GM20431 (cell line): ENCODE data around the gene SIRT1.
"Not testable (repeated sequence)": the region's sequence is repeated elsewhere in the genome, so short reads cannot be mapped to it uniquely, and the experiment has no call there.

Experiments used
- in situ Hi-C: fragments of 300-500 bp; cut with MseI, MboI; formaldehyde crosslinking; loops from one replicate; pipeline ENCODE4 v1.15.0; 2020; ENCODE audit warnings: low sequenced_read_pairs; ENCODE audit not compliant: unreplicated experiment

The SIRT1 gene

DNA sequence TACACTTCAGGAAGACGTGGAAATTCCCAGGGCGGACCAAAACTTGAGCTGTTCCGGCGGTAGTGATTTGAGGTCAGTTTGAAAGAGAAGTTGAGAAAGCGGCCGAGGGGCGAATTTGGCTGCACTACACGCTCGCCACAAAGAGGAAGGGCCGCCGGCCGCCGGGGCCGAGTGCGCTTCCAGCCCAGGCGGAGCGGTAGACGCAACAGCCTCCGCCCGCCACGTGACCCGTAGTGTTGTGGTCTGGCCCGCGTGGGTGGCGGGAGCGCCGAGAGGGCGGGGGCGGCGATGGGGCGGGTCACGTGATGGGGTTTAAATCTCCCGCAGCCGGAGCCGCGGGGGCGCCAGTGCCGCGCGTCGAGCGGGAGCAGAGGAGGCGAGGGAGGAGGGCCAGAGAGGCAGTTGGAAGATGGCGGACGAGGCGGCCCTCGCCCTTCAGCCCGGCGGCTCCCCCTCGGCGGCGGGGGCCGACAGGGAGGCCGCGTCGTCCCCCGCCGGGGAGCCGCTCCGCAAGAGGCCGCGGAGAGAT, at the start of gene SIRT1:
TSS of gene SIRT1 (plus strand) at position 344 of the 529 bp plus-strand sequence. CDS start at position 410, 66 bp downstream.
- in situ Hi-C loops = no loop called here

GRCh38 chr10:67835541-67836394, 48.7 kb upstream of the SIRT1 start:
- in situ Hi-C loops = not testable (repeated sequence)

- in situ Hi-C loops = no loop called here
Observed at GRCh38 chr10:67836488-67836887, 48.0 kb upstream of the SIRT1 start.

GRCh38 chr10:67836972-67837371, 47.5 kb upstream of the SIRT1 start:
- in situ Hi-C loops = no loop called here

GRCh38 chr10:67837541-67838314, 46.7 kb upstream of the SIRT1 start, which contains the start of gene DNAJC12:
Gene DNAJC12, minus strand, starts transcription at chr10:67838188. Its CDS starts 177 bp downstream, at chr10:67838011.
- in situ Hi-C loops = no loop called here

DNA sequence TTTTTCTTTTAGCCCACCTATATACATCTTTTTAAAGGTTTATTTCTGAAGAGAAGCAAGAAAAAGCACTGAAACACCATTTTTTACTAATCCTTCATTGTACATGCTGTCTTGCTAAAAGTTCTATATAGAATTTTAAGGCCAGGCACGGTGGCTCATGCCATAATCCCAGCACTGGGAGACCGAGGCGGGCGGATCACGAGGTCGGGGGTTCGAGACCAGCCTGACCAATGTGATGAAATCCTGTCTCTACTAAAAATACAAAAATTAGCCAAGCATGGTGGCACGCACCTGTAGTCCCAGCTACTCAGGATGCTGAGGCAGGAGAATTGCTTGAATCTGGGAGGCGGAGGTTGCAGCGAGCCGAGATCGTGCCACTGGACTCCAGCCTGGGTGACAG, 44.9 kb upstream of the SIRT1 start:
- in situ Hi-C loops = not testable (repeated sequence)

DNA sequence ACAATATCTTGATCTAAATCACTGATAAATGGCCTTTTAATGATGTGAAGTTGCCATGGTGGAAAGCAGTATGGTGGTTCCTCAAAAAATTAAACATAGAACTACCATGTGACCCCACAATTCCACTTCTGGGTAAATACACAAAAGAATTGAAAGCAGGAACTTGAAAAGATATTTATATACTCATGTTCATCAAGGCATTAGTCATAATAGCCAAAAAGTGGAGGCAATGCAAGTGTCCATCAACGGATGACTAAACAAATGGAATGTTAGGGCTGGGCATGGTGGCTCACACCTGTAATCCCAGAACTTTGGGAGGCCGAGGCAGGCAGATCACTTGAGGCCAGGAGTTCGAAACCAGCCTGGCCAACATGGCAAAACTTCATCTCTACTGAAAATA, 44.5 kb upstream of the SIRT1 start:
- in situ Hi-C loops = no loop called here

- in situ Hi-C loops = no loop called here
Observed at GRCh38 chr10:67841737-67842136, 42.7 kb upstream of the SIRT1 start.

GRCh38 chr10:67843284-67843683, 41.2 kb upstream of the SIRT1 start:
- in situ Hi-C loops = no loop called here

DNA sequence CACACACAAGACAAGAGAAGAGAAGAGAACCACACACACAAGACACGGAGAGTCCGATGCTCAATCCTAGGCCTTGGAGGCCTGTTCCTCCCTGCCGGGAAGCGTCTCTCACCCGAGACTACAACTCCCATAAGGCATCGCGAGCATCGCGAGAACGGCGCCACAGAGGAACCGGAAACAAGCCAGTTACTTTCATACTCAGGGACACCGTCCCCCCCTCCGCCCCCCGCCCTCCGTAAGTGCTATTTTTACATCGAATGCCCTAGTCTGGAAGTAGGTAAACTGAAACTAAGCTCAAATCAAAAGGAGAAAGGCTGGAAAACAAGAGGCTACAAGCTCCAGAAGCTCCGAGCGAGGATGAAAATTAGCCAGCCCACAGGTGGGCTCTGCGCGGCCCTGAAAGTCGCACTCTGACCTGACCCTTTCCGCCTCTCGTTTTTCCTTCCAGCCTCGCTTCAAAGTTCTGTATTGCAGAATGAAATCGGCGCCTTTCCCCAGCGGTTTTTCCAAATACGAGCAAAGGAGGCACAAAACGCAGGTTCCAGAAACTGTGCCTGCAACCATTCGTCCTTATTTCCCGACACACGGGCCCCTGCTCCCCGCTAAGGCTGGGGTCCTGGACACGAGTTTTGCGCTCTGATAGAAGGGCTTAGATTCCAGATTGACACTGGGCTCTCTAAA, 35.0 kb upstream of the SIRT1 start:
- in situ Hi-C loops = loop anchor here (25.0 kb wide), 2 partner anchors 313 to 463 kb away; no protein-coding TSS in a partner anchor

DNA sequence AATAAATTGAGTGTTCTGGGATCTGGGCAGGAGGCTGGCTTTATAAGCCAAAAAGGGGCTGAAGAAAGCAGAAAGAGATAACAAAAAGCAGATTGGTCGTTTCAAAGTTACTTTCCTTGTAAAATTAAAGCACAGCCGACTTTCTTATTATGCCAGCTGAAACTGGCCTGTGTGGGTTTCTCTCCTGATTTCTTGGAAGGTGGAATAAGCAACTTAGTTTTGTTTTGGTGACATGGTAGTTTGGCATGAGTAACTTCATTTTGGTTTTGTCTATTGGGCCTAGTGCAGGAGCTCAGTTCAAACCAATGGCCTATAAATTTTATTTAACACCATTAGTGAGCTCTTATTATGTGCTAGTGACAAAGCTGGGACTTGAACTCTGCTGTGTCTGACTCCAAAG, 33.3 kb upstream of the SIRT1 start:
- in situ Hi-C loops = loop anchor here (25.0 kb wide), 2 partner anchors 311 to 461 kb away; no protein-coding TSS in a partner anchor

DNA sequence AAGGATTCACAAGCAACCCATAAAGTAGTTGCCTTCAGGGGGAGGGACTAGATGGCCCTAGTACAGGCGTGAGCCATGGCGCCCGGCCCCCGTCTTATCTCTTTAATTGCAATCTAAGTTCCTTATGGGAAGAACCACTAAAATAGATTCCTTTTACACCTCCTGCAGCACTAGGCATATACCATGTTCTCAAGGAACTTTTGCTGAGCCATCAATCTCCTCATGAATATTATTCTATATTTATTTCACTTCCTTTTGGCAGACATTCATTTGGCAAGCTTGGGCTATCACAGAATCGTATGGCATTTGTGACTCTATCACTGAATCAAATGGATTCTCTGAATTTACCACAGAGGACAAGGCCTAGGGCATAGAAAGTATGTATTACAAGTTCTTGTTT, 31.7 kb upstream of the SIRT1 start:
- in situ Hi-C loops = loop anchor here (25.0 kb wide), 2 partner anchors 310 to 460 kb away; no protein-coding TSS in a partner anchor

GRCh38 chr10:67853512-67853911, 30.9 kb upstream of the SIRT1 start:
- in situ Hi-C loops = loop anchor here (25.0 kb wide), 2 partner anchors 309 to 459 kb away; no protein-coding TSS in a partner anchor

DNA sequence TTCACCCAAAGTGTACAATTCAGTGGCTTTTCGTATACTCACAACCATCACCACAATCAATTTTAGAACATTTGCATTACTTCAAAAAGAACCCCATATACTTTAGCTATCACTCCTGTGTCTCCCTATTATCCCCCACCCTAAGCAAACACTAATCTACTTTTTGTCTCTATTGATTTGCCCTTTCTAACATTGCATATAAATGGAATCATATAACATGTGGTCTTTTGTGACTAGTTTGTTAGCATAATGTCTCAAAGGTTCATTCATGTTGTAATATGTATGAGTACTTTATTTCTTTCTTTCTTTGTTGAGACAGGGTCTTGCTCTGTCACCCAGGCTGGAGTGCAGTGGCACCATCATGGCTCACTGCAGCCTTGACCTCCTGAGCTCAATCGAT, 25.5 kb upstream of the SIRT1 start:
- in situ Hi-C loops = loop anchor here (25.0 kb wide), 2 partner anchors 303 to 453 kb away; no protein-coding TSS in a partner anchor

DNA sequence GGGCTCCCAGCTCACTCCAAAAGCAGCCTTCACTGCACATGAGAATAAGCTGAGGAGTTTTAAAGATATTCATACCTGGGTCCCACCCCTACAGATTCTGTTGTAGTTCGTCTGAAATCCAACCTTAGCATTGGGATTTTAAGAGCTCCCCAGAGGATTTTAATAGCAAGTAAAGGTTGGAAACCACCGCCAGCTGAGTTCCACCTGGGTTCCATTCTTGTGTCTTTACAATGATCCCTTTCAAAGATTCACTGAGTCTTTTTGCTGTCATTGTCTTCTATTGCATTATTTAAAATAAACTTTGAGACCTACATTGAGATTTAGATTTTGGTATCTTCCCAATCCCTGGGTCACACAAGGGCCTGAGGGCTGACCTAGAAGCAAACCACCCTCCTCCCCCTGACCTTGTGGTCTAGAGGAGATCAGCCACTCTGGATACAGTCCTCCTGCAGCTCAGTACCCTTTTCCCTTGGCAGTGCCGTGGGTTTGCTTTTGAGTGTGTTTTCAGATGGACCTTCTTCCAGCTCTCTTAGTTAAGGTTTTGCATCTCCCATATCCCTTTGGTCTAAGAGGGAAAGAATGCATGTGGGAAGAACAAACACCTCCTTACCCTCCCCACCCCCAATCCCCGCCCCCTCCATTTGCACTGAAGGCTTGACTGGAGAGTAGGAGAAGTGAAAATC, 22.6 kb upstream of the SIRT1 start:
- in situ Hi-C loops = loop anchor here (25.0 kb wide), 2 partner anchors 300 to 450 kb away; no protein-coding TSS in a partner anchor

GRCh38 chr10:67863094-67863493, 21.4 kb upstream of the SIRT1 start:
- in situ Hi-C loops = loop anchor here (25.0 kb wide), 2 partner anchors 299 to 449 kb away; no protein-coding TSS in a partner anchor

GRCh38 chr10:67864607-67865371, 19.7 kb upstream of the SIRT1 start:
- in situ Hi-C loops = loop anchor here (25.0 kb wide), 2 partner anchors 298 to 448 kb away; no protein-coding TSS in a partner anchor

DNA sequence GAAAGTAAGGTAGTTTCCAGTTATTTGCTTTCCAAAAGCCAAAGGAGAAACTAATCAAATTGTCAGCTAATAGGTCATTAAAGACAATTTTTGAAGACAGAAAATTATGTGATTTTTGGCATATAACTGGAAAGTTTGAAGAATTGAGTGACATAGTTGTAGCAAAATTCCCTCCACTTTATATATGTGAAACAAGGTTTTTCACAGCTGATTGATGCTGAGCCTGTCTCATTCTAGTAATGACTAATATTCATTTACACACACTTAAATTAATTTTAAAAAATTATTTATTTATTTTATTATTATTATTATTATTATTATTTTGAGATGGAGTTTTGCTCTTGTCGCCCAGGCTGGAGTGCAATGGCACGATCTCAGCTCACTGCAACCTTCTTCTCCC, 16.3 kb upstream of the SIRT1 start:
- in situ Hi-C loops = loop anchor here (25.0 kb wide), 2 partner anchors 294 to 444 kb away; no protein-coding TSS in a partner anchor
